Measurements from ENCODE around the gene JPH2. TPM values are rescaled to one million over a fixed set of nuclear protein-coding genes. Genes with fewer than 3 reads are reported as not detected.

The JPH2 gene
- total and polyA plus RNA-seq, 2 of the 4 experiments (the other 2 are of a cell fraction) = 0.44 to 0.54 TPM

- dilution Hi-C loops (cut with HindIII; ENCODE audit: low sequenced_read_pairs, unreplicated experiment) (no loop called here), intact Hi-C loops (cut with micrococcal nuclease) (no loop called here), in situ Hi-C loops (cut with MboI; ENCODE audit: low sequenced_read_pairs) (no loop called here)
- Histone ChIP-seq H3K4me1 (ENCODE audit: control insufficient read depth, insufficient read depth, low read length) (no peaks in the 10 kb centered on the region), H2BK20ac (ENCODE audit: low read depth, low read length) (no peak overlapping the region), H3K56ac (ENCODE audit: extremely low read depth, insufficient read depth, low read length) (no peak overlapping the region), H3K9me1 (ENCODE audit: insufficient read depth, low read length) (no peaks in the 10 kb centered on the region; the same call in 1 of the 2 replicates), H3K27ac (ENCODE audit: insufficient read depth, low read length) (no peak overlapping the region), H3K9me3 (ENCODE audit: control insufficient read depth, insufficient read depth, low read length) (no peaks in the 10 kb centered on the region), H3K9ac (ENCODE audit: low read depth, low read length) (no peak overlapping the region), H4K91ac (ENCODE audit: insufficient read depth, low read depth, low read length) (no peak overlapping the region), H3K4me3 (ENCODE audit: insufficient read depth, low read depth, low read length) (no peak overlapping the region), H3K4me2 (ENCODE audit: low read depth, low read length) (no peak overlapping the region), H4K20me1 (ENCODE audit: insufficient read depth, low read length) (no peaks in the 10 kb centered on the region), H2BK15ac (ENCODE audit: low read depth, low read length) (no peak overlapping the region), H2AK9ac (replicated peaks; ENCODE audit: low read depth, low read length, poor library complexity) (no peak overlapping the region), H3K36me3 (ENCODE audit: control insufficient read depth, insufficient read depth, low read length) (peaks cover 28% of the 10 kb centered on the region; the same call in 1 of the 2 replicates), H3K27me3 (ENCODE audit: control insufficient read depth, insufficient read depth, low read length) (no peaks in the 10 kb centered on the region), H2BK120ac (ENCODE audit: low read depth, low read length) (no peak overlapping the region), H3K18ac (ENCODE audit: low read depth, low read length) (no peak overlapping the region), H3K4ac (ENCODE audit: low read depth, low read length) (no peak overlapping the region), H3K14ac (replicated peaks; ENCODE audit: low read depth, low read length) (no peak overlapping the region), H2AFZ (replicated peaks; ENCODE audit: low read length, poor library complexity) (no peak overlapping the region), H2AK5ac (ENCODE audit: low read depth, low read length) (no peak overlapping the region), H3K79me1 (ENCODE audit: low read depth in 1 of 2, low read length in 2 of 2) (no peaks in the 10 kb centered on the region), H3K23ac (ENCODE audit: low read depth, low read length) (no peak overlapping the region), H2BK5ac (ENCODE audit: low read depth, low read length, poor library complexity, severe bottlenecking) (no peak overlapping the region), H4K8ac (ENCODE audit: low read depth in 2 of 2, low read length in 2 of 2) (no peak overlapping the region), H4K5ac (ENCODE audit: low read depth, low read length) (no peak overlapping the region)
- ATAC-seq (ENCODE audit: low read depth) (no peak), DNase-seq (no peak)
- 98% methylated on average over 8 of the region's 17 CpGs; no CpG with 5 or more reads in 1 of the 2 experiments for WGBS, 2 experiments (ENCODE audit: extremely low coverage in 2 of 2, insufficient read length in 1 of 2)
- no peak for TF ChIP-seq MXI1 (IDR thresholded peaks at IDR 0.05; ENCODE audit: borderline replicate concordance, low read depth, low read length)
- TF ChIP-seq POLR2A (IDR thresholded peaks at IDR 0.05; ENCODE audit: low read depth, low read length) = no peak
- no peak for TF ChIP-seq RFX5 (IDR thresholded peaks at IDR 0.05; ENCODE audit: low read depth, low read length)
- no peak for TF ChIP-seq MAFK (IDR thresholded peaks at IDR 0.05; ENCODE audit: low read depth, low read length)
- TF ChIP-seq SMC3 (IDR thresholded peaks at IDR 0.05; ENCODE audit: low read depth, low read length) = no peak
- no peak for TF ChIP-seq USF2 (IDR thresholded peaks at IDR 0.05; ENCODE audit: low read depth, low read length)
- no peak for TF ChIP-seq BHLHE40 (IDR thresholded peaks at IDR 0.05; ENCODE audit: low read depth, low read length)
- TF ChIP-seq CTCF (conservative IDR thresholded peaks at IDR 0.05; ENCODE audit: low read depth, low read length) = no peak
- no peak for TF ChIP-seq FOS (IDR thresholded peaks at IDR 0.05; ENCODE audit: low read depth, low read length)
- ChIA-PET CTCF (no interaction called here), POLR2A (ENCODE audit: unreplicated experiment) (no interaction called here)
- BruUV-seq (replicated peaks) = no TSS peak
Observed at GRCh38 chr20:44064501-44065400, 122.2 kb downstream of the JPH2 start.
